ENCODE data around the gene SLC23A2.

Gene SLC23A2

GRCh38 chr20:4893709-4894108, 107.6 kb downstream of the SLC23A2 start:
- ChIA-PET POLR2A (ENCODE audit: low non-redundant PET) (no interaction called here), CTCF (interaction anchor here (0.5 kb wide), 1 partner anchor 270 kb away, joined by 4 read pairs; no protein-coding TSS in a partner anchor)
- no peak overlapping the region for H3K27ac ChIP-seq
- no peak for TF ChIP-seq CTCF (conservative IDR thresholded peaks at IDR 0.05; ENCODE audit: low read depth)
- no peak for DNase-seq (ENCODE audit: low spot score)

GRCh38 chr20:4891997-4892396, 109.3 kb downstream of the SLC23A2 start:
- H3K27ac ChIP-seq = no peak overlapping the region
- CTCF ChIA-PET = interaction anchor here (0.6 kb wide), 1 partner anchor 71 kb away, joined by 5 read pairs; no protein-coding TSS in a partner anchor

GRCh38 chr20:4891190-4891763, 110.0 kb downstream of the SLC23A2 start:
- no peak for DNase-seq (ENCODE audit: low spot score)
- POLR2A ChIA-PET (ENCODE audit: low non-redundant PET) = no interaction called here
- no peak overlapping the region for H3K27ac ChIP-seq
- CTCF ChIA-PET = interaction anchor here (0.6 kb wide), 1 partner anchor 204 kb away, joined by 3 read pairs; no protein-coding TSS in a partner anchor
- no peak for TF ChIP-seq CTCF (conservative IDR thresholded peaks at IDR 0.05; ENCODE audit: low read depth)

More at GRCh38 chr20:4891997-4892396, 109.3 kb downstream of the SLC23A2 start:
- TF ChIP-seq CTCF (conservative IDR thresholded peaks at IDR 0.05; ENCODE audit: low read depth) = no peak
- POLR2A ChIA-PET (ENCODE audit: low non-redundant PET) = no interaction called here
- no peak for DNase-seq (ENCODE audit: low spot score)

GRCh38 chr20:4889446-4889845, 111.9 kb downstream of the SLC23A2 start:
- CTCF ChIA-PET = interaction anchor here (0.7 kb wide), 2 partner anchors 9 to 209 kb away, joined by 3 read pairs; no protein-coding TSS in a partner anchor

GRCh38 chr20:4887586-4887985, 113.7 kb downstream of the SLC23A2 start:
- POLR2A ChIA-PET (ENCODE audit: low non-redundant PET) = no interaction called here
- no peak for TF ChIP-seq CTCF (conservative IDR thresholded peaks at IDR 0.05; ENCODE audit: low read depth)
- CTCF ChIA-PET = interaction anchor here (0.7 kb wide), 1 partner anchor 14 kb away, joined by 3 read pairs; no protein-coding TSS in a partner anchor

More at GRCh38 chr20:4889446-4889845, 111.9 kb downstream of the SLC23A2 start:
- DNase-seq (ENCODE audit: low spot score) = no peak
- H3K27ac ChIP-seq = no peak overlapping the region
- POLR2A ChIA-PET (ENCODE audit: low non-redundant PET) = no interaction called here
- no peak for TF ChIP-seq CTCF (conservative IDR thresholded peaks at IDR 0.05; ENCODE audit: low read depth)

GRCh38 chr20:4886771-4887527, 114.4 kb downstream of the SLC23A2 start:
- ChIA-PET POLR2A (ENCODE audit: low non-redundant PET) (no interaction called here), CTCF (interaction anchor here (0.7 kb wide), 1 partner anchor 13 kb away, joined by 3 read pairs; no protein-coding TSS in a partner anchor)
- TF ChIP-seq CTCF (conservative IDR thresholded peaks at IDR 0.05; ENCODE audit: low read depth) = no peak
- H3K27ac ChIP-seq = no peak overlapping the region
- DNase-seq (ENCODE audit: low spot score) = no peak

More at GRCh38 chr20:4887586-4887985, 113.7 kb downstream of the SLC23A2 start:
- no peak for DNase-seq (ENCODE audit: low spot score)
- no peak overlapping the region for H3K27ac ChIP-seq

Data from RWPE1 (cell line).